GM12878 (cell line): Measurements from ENCODE around the gene NAV2. TPM values are rescaled to one million over a fixed set of nuclear protein-coding genes. Genes with fewer than 3 reads are reported as not detected.

Source experiments
- ATAC-seq: fragments of 200-7000 bp; cut with Tn5 transposase; 3 replicates; pipeline ENCODE4 v1.9.1; 2020; ENCODE audit warnings: mild to moderate bottlenecking, moderate library complexity
- BruUV-seq: library from RNA; stranded (reverse); fragments of 400-500 nt; replicated peaks from 2 replicates; lab custom pipeline; 2021; lab: Mats Ljungman, UMichigan
- CTCF ChIA-PET: fragments of 300-600 bp; sonication (Branson Sonifier 250); formaldehyde crosslinking; extraction: SDS; loops from one replicate; lab custom pipeline; 2021; ENCODE audit warnings: inconsistent platforms; lab: Yijun Ruan, JAX
- POLR2A ChIA-PET: fragments of 350-600 bp; formaldehyde crosslinking; extraction: SDS; loops from one replicate; lab custom pipeline; 2021; ENCODE audit warnings: inconsistent platforms; lab: Charles Lee
- RAD21 ChIA-PET: fragments of 300-600 bp; sonication (Branson Sonifier 250); formaldehyde crosslinking; loops from one replicate; lab custom pipeline; 2023; ENCODE audit warnings: antibody characterized with exemption; ENCODE audit not compliant: unreplicated experiment; lab: Charles Lee
- SMC1A ChIA-PET: fragments of 300-600 bp; sonication (Branson Sonifier 250); formaldehyde crosslinking; loops from one replicate; lab custom pipeline; 2023; ENCODE audit not compliant: unreplicated experiment, uncharacterized antibody; lab: Charles Lee
- DNase-seq: peaks from one replicate; pipeline ENCODE4 v3.0.0-alpha.2; 2011; ENCODE audit warnings: low read depth, low spot score
- FAIRE-seq: peaks from 3 replicates; lab custom pipeline; 2011; peaks lifted over from hg19 to GRCh38; lab: Jason Lieb, UNC
- H2AFZ ChIP-seq: 2 replicates; pipeline ENCODE4 v1.6.0; 2011; ENCODE audit warnings: low read depth, low read length, control low read depth; ENCODE audit not compliant: control insufficient read depth
- H3K27ac ChIP-seq: 2 replicates; pipeline ENCODE4 v1.5.1; 2011; ENCODE audit warnings: control low read depth; ENCODE audit not compliant: control insufficient read depth, insufficient read depth
- H3K27me3 ChIP-seq, 2 experiments: replicated peaks in 1 of 2; 2 replicates each; pipeline versions ENCODE4 v1.6.0 to v1.6.1; 2011; ENCODE audit warnings: low read length in 1 of 2; ENCODE audit not compliant: control insufficient read depth in 2 of 2, insufficient read depth in 2 of 2
- H3K36me3 ChIP-seq, 2 experiments: 2 replicates each; pipeline ENCODE4 v1.5.1; 2011; ENCODE audit warnings: low read length in 1 of 2; ENCODE audit not compliant: control insufficient read depth in 2 of 2, insufficient read depth in 2 of 2
- H3K4me1 ChIP-seq: 2 replicates; pipeline ENCODE4 v1.6.1; 2011; ENCODE audit warnings: mild to moderate bottlenecking, low read length, moderate library complexity, mixed read lengths; ENCODE audit not compliant: control insufficient read depth, insufficient read depth
- H3K4me2 ChIP-seq: 2 replicates; pipeline ENCODE4 v1.6.0; 2011; ENCODE audit warnings: control low read depth; ENCODE audit not compliant: control insufficient read depth, insufficient read depth
- H3K4me3 ChIP-seq: fragments of 200-600 bp; sonication (generic); 2 replicates; pipeline ENCODE4 v1.5.1; 2016
- H3K79me2 ChIP-seq: 2 replicates; pipeline ENCODE4 v1.6.0; 2011; ENCODE audit warnings: low read length; ENCODE audit not compliant: control insufficient read depth, insufficient read depth
- H3K9ac ChIP-seq: 2 replicates; pipeline ENCODE4 v1.8.0; 2011; ENCODE audit warnings: low read length, control low read depth, mixed read lengths; ENCODE audit not compliant: control insufficient read depth, insufficient read depth
- H3K9me3 ChIP-seq: replicated peaks from 3 replicates; pipeline ENCODE4 v1.5.1; 2011; ENCODE audit warnings: mild to moderate bottlenecking, low read length; ENCODE audit not compliant: control insufficient read depth, insufficient read depth
- H4K20me1 ChIP-seq: 2 replicates; pipeline ENCODE4 v1.6.0; 2011; ENCODE audit not compliant: control insufficient read depth, insufficient read depth
- ATF7 ChIP-seq: fragments of 450-650 bp; IDR thresholded peaks from 2 replicates; pipeline ENCODE4 v1.6.1; 2016; ENCODE audit warnings: low read depth, mild to moderate bottlenecking
- BCL11A ChIP-seq: IDR thresholded peaks from 2 replicates; pipeline ENCODE4 v1.6.1; 2011; ENCODE audit warnings: low read depth, low read length
- DPF2 ChIP-seq: fragments of 450-650 bp; IDR thresholded peaks from 2 replicates; pipeline ENCODE4 v1.6.1; 2017; ENCODE audit warnings: mild to moderate bottlenecking
- EED ChIP-seq: sonication (generic); IDR thresholded peaks from 2 replicates; pipeline ENCODE4 v1.6.1; 2016; ENCODE audit warnings: antibody characterized with exemption, low read depth
- EP300 ChIP-seq, 2 experiments: fragments of 150-350 bp in 1 of 2; IDR thresholded peaks; 2 replicates each; pipeline ENCODE4 v1.6.1; 2011 to 2012; ENCODE audit warnings: low read depth in 2 of 2, low read length in 2 of 2, borderline replicate concordance in 1 of 2, improper control_type of control experiment in 1 of 2, inconsistent platforms in 1 of 2; ENCODE audit not compliant: control insufficient read depth in 1 of 2
- FOS ChIP-seq: IDR thresholded peaks from 3 replicates; pipeline ENCODE4 v1.6.1; 2011; ENCODE audit warnings: borderline replicate concordance; ENCODE audit not compliant: insufficient read length; ENCODE audit errors: extremely low read depth
- HDAC2 ChIP-seq: fragments of 200-600 bp; sonication (generic); IDR thresholded peaks from 2 replicates; pipeline ENCODE4 v1.6.1; 2017
- NFYB ChIP-seq: IDR thresholded peaks from 2 replicates; pipeline ENCODE4 v1.6.1; 2011; ENCODE audit warnings: low read depth, mild to moderate bottlenecking, low read length, improper control_type of control experiment, moderate library complexity; ENCODE audit not compliant: insufficient read depth
- POU2F2 ChIP-seq: IDR thresholded peaks from 3 replicates; pipeline ENCODE4 v1.6.1; 2011; ENCODE audit warnings: low read depth, mild to moderate bottlenecking, low read length, borderline replicate concordance
- SIN3A ChIP-seq: IDR thresholded peaks from 2 replicates; pipeline ENCODE4 v1.6.1; 2012; ENCODE audit warnings: low read depth, low read length, improper control_type of control experiment
- SREBF2 ChIP-seq: IDR thresholded peaks from 2 replicates; pipeline ENCODE4 v1.6.1; 2012; ENCODE audit warnings: mild to moderate bottlenecking, low read length
- YBX1 ChIP-seq: fragments of 450-650 bp; IDR thresholded peaks from 2 replicates; pipeline ENCODE4 v1.6.1; 2016; ENCODE audit warnings: antibody characterized with exemption
- WGBS: methylation state at CpG from one replicate; pipeline ENCODE4 v1.1.6; 2016; ENCODE audit warnings: low lambda C conversion rate; ENCODE audit not compliant: insufficient replicate concordance, insufficient coverage; ENCODE audit errors: missing lambda C conversion rate; 5-methylcytosine and 5-hydroxymethylcytosine counted together
- in situ Hi-C: fragments of 300-500 bp; cut with MboI; formaldehyde crosslinking; loops from 9 replicates; pipeline ENCODE4 v1.14.3; 2018; ENCODE audit warnings: mixed read lengths
- intact Hi-C: fragments of 100-400 bp; cut with micrococcal nuclease; formaldehyde crosslinking; loops from one replicate; pipeline ENCODE4 v1.14.2; 2022; ENCODE audit not compliant: unreplicated experiment
- polyA plus RNA-seq, 11 experiments: library from polyadenylated mRNA; depleted of rRNA in 4 of 11; unstranded in 6 of 11; stranded (reverse) in 5 of 11; fragments of >200 nt; fragmentation: Nextera tagmentation in 4 of 11; fragmentation: Illumina TruSeq in 1 of 11; extraction: Ambion mirVana in 4 of 11; extraction: Trizol in 1 of 11; gene quantifications; 1 replicate in 1 of 11; 2 replicates in 10 of 11; pipeline versions ENCODE4 v1.2.1 to v1.2.3, GENCODE V29; 2011 to 2016; ENCODE audit warnings: inconsistent platforms in 2 of 11, missing spikeins in 2 of 11, low read depth in 1 of 11
- total RNA-seq, 4 experiments: library from RNA; depleted of rRNA in 3 of 4; stranded (reverse); fragments of >200 nt in 3 of 4; fragmentation: Illumina TruSeq in 1 of 4; extraction: Trizol in 1 of 4; gene quantifications; 2 replicates each; pipeline versions ENCODE4 v1.2.1 to v1.2.3, GENCODE V29; 2013 to 2021
- TF ChIP-seq, protein P1 (sequence below): fragments of 450-650 bp; IDR thresholded peaks from 2 replicates; pipeline ENCODE4 v1.6.1; 2018; ENCODE audit warnings: mild to moderate bottlenecking, low read depth, moderate library complexity; ENCODE audit not compliant: partially characterized antibody
- TF ChIP-seq, protein P2 (sequence below): IDR thresholded peaks from 2 replicates; pipeline ENCODE4 v1.6.1; 2012; ENCODE audit warnings: low read depth, low read length, improper control_type of control experiment

The NAV2 gene
- total and polyA plus RNA-seq, 10 of the 15 experiments (the other 5 are each of a cell fraction or from before 2014, with no cell fraction given), result 0.35 to 6.1 (median 1.1) TPM

DNA sequence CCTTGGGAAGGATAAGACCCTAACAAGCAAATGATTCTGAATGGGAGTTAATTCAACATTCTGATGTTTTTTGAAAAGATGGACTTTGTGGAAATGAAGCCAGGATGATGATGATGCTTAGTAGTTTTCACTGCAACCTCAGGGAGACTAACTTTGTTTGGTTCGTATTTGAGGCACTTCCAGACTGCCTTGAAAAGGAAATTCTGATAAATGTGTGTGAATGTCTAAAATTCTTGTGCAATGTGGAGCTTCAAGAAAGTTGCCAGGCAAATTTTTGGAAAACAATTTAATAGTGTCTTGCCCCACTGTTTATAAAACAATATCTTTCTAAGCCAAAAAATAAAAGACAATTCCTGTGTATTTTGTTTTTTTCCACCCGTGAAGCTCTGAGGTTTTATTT, 11.2 kb upstream of the NAV2 start:
- no peak overlapping the region for H3K4me2 ChIP-seq
- ATAC-seq (no peak), FAIRE-seq (no peak), DNase-seq (no peak)
- H3K4me1 ChIP-seq, result no peaks in the 10 kb centered on the region
- H3K27me3 ChIP-seq, result no peaks in the 10 kb centered on the region; a peak in 1 of 4 replicates
- H4K20me1 ChIP-seq, result no peaks in the 10 kb centered on the region
- 26% methylated on average over 2 of the region's 2 CpGs for WGBS
- no peaks in the 10 kb centered on the region for H3K36me3 ChIP-seq
- no TSS peak for BruUV-seq
- intact Hi-C loops (no loop called here), in situ Hi-C loops (no loop called here)
- SMC1A ChIA-PET, result no interaction called here
- no peak overlapping the region for H2AFZ ChIP-seq
- TF ChIP-seq, protein P1, sequence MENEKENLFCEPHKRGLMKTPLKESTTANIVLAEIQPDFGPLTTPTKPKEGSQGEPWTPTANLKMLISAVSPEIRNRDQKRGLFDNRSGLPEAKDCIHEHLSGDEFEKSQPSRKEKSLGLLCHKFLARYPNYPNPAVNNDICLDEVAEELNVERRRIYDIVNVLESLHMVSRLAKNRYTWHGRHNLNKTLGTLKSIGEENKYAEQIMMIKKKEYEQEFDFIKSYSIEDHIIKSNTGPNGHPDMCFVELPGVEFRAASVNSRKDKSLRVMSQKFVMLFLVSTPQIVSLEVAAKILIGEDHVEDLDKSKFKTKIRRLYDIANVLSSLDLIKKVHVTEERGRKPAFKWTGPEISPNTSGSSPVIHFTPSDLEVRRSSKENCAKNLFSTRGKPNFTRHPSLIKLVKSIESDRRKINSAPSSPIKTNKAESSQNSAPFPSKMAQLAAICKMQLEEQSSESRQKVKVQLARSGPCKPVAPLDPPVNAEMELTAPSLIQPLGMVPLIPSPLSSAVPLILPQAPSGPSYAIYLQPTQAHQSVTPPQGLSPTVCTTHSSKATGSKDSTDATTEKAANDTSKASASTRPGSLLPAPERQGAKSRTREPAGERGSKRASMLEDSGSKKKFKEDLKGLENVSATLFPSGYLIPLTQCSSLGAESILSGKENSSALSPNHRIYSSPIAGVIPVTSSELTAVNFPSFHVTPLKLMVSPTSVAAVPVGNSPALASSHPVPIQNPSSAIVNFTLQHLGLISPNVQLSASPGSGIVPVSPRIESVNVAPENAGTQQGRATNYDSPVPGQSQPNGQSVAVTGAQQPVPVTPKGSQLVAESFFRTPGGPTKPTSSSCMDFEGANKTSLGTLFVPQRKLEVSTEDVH, result no peak
- POLR2A ChIA-PET, result no interaction called here
- no peak overlapping the region for H3K9ac ChIP-seq
- no peaks in the 10 kb centered on the region for H3K79me2 ChIP-seq
- no peaks in the 10 kb centered on the region; the same call in 2 of the 3 replicates for H3K9me3 ChIP-seq
- no peak overlapping the region for H3K27ac ChIP-seq
- RAD21 ChIA-PET, result no interaction called here
- no peak overlapping the region for H3K4me3 ChIP-seq
- CTCF ChIA-PET, result interaction anchor here (0.7 kb wide), 1 partner anchor 42 kb away, joined by 3 read pairs; no protein-coding TSS in a partner anchor

DNA sequence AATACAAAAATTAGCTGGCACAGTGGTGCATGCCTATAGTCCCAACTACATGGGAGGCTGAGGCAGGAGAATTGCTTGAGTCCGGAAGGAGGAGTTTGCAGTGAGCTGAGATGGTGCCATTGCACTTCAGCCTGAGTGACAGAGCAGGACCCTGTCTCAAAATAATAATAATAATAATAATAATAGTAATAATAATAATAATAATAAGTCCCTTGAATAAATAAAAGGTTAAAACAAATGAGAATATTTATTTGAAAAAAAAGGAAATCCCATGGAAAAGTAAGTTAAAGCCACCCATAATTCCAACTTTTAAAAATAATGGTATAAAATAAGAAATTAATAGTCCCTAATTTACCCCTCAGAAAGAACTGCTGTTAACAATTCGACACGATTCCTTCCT, 10.0 kb upstream of the NAV2 start:
- DNase-seq (no peak), FAIRE-seq (no peak), ATAC-seq (no peak)
- intact Hi-C loops, result no loop called here
- BruUV-seq, result no TSS peak
- Histone ChIP-seq H4K20me1 (no peaks in the 10 kb centered on the region), H2AFZ (no peak overlapping the region), H3K27ac (no peak overlapping the region), H3K36me3 (no peaks in the 10 kb centered on the region), H3K4me2 (no peak overlapping the region), H3K9me3 (no peaks in the 10 kb centered on the region), H3K79me2 (no peaks in the 10 kb centered on the region), H3K4me3 (no peak overlapping the region), H3K9ac (no peak overlapping the region), H3K27me3 (no peaks in the 10 kb centered on the region; a peak in 1 of 4 replicates), H3K4me1 (no peaks in the 10 kb centered on the region)
- CTCF ChIA-PET, result no interaction called here
- SMC1A ChIA-PET, result no interaction called here
- RAD21 ChIA-PET, result no interaction called here
- WGBS, result 72% methylated on average over 3 of the region's 3 CpGs
- in situ Hi-C loops, result no loop called here
- POLR2A ChIA-PET, result no interaction called here
- TF ChIP-seq ATF7 (no peak), NFYB (no peak), EED (no peak), YBX1 (no peak), BCL11A (no peak), SREBF2 (no peak), DPF2 (no peak), HDAC2 (no peak), SIN3A (no peak), POU2F2 (no peak), EP300 (IDR thresholded peaks at IDR 0.05; ENCODE audit: borderline replicate concordance in 1 of 2, control insufficient read depth in 1 of 2, low read depth in 2 of 2, low read length in 2 of 2) (no peak), FOS (no peak)
- TF ChIP-seq, protein P2, sequence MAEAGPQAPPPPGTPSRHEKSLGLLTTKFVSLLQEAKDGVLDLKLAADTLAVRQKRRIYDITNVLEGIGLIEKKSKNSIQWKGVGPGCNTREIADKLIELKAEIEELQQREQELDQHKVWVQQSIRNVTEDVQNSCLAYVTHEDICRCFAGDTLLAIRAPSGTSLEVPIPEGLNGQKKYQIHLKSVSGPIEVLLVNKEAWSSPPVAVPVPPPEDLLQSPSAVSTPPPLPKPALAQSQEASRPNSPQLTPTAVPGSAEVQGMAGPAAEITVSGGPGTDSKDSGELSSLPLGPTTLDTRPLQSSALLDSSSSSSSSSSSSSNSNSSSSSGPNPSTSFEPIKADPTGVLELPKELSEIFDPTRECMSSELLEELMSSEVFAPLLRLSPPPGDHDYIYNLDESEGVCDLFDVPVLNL, result no peak
